ENCODE data around the gene TTR.

DNA sequence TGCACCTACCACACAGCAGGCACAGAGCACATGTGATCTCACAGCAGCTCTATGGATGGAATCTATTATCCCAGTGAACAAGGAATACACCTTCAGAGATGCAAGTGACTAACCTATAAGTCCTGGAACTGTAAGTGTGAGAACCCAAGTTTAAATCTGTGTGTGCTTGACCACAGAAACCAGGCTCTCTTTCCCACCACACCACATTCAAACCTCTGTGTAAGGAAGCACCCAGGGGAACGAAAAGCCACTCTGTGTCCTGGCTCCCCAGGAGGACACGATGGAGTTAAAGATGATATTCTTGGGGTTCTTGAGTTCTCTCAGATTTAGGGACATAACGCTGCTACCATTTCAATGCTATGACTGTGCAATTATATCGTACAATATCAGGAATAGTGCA, 38.9 kb downstream of the TTR start:
- TF ChIP-seq, protein P1, sequence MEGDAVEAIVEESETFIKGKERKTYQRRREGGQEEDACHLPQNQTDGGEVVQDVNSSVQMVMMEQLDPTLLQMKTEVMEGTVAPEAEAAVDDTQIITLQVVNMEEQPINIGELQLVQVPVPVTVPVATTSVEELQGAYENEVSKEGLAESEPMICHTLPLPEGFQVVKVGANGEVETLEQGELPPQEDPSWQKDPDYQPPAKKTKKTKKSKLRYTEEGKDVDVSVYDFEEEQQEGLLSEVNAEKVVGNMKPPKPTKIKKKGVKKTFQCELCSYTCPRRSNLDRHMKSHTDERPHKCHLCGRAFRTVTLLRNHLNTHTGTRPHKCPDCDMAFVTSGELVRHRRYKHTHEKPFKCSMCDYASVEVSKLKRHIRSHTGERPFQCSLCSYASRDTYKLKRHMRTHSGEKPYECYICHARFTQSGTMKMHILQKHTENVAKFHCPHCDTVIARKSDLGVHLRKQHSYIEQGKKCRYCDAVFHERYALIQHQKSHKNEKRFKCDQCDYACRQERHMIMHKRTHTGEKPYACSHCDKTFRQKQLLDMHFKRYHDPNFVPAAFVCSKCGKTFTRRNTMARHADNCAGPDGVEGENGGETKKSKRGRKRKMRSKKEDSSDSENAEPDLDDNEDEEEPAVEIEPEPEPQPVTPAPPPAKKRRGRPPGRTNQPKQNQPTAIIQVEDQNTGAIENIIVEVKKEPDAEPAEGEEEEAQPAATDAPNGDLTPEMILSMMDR (IDR thresholded peaks at IDR 0.05; ENCODE audit: low read depth, low read length) = no peak
- no peak for TF ChIP-seq EZH2phosphoT487 (IDR thresholded peaks at IDR 0.05; ENCODE audit: low read depth)

Measured in OCI-LY3 (cell line).